GM12878 (cell line): ENCODE measurements around the gene SP3. TPM values are rescaled to one million over a fixed set of nuclear protein-coding genes. Genes with fewer than 3 reads are reported as not detected.

Source experiments
- ATAC-seq: fragments of 200-7000 bp; cut with Tn5 transposase; 3 replicates; pipeline ENCODE4 v1.9.1; 2020; ENCODE audit warnings: mild to moderate bottlenecking, moderate library complexity
- BruUV-seq: library from RNA; stranded (reverse); fragments of 400-500 nt; replicated peaks from 2 replicates; lab custom pipeline; 2021; lab: Mats Ljungman, UMichigan
- CTCF ChIA-PET: fragments of 300-600 bp; sonication (Branson Sonifier 250); formaldehyde crosslinking; extraction: SDS; loops from one replicate; lab custom pipeline; 2021; ENCODE audit warnings: inconsistent platforms; lab: Yijun Ruan, JAX
- POLR2A ChIA-PET: fragments of 350-600 bp; formaldehyde crosslinking; extraction: SDS; loops from one replicate; lab custom pipeline; 2021; ENCODE audit warnings: inconsistent platforms; lab: Charles Lee
- RAD21 ChIA-PET: fragments of 300-600 bp; sonication (Branson Sonifier 250); formaldehyde crosslinking; loops from one replicate; lab custom pipeline; 2023; ENCODE audit warnings: antibody characterized with exemption; ENCODE audit not compliant: unreplicated experiment; lab: Charles Lee
- SMC1A ChIA-PET: fragments of 300-600 bp; sonication (Branson Sonifier 250); formaldehyde crosslinking; loops from one replicate; lab custom pipeline; 2023; ENCODE audit not compliant: unreplicated experiment, uncharacterized antibody; lab: Charles Lee
- DNase-seq: peaks from one replicate; pipeline ENCODE4 v3.0.0-alpha.2; 2011; ENCODE audit warnings: low read depth, low spot score
- FAIRE-seq: peaks from 3 replicates; lab custom pipeline; 2011; peaks lifted over from hg19 to GRCh38; lab: Jason Lieb, UNC
- H2AFZ ChIP-seq: 2 replicates; pipeline ENCODE4 v1.6.0; 2011; ENCODE audit warnings: low read depth, low read length, control low read depth; ENCODE audit not compliant: control insufficient read depth
- H3K27ac ChIP-seq: 2 replicates; pipeline ENCODE4 v1.5.1; 2011; ENCODE audit warnings: control low read depth; ENCODE audit not compliant: control insufficient read depth, insufficient read depth
- H3K27me3 ChIP-seq, 2 experiments: replicated peaks in 1 of 2; 2 replicates each; pipeline versions ENCODE4 v1.6.0 to v1.6.1; 2011; ENCODE audit warnings: low read length in 1 of 2; ENCODE audit not compliant: control insufficient read depth in 2 of 2, insufficient read depth in 2 of 2
- H3K36me3 ChIP-seq, 2 experiments: 2 replicates each; pipeline ENCODE4 v1.5.1; 2011; ENCODE audit warnings: low read length in 1 of 2; ENCODE audit not compliant: control insufficient read depth in 2 of 2, insufficient read depth in 2 of 2
- H3K4me1 ChIP-seq: 2 replicates; pipeline ENCODE4 v1.6.1; 2011; ENCODE audit warnings: mild to moderate bottlenecking, low read length, moderate library complexity, mixed read lengths; ENCODE audit not compliant: control insufficient read depth, insufficient read depth
- H3K4me2 ChIP-seq: 2 replicates; pipeline ENCODE4 v1.6.0; 2011; ENCODE audit warnings: control low read depth; ENCODE audit not compliant: control insufficient read depth, insufficient read depth
- H3K4me3 ChIP-seq: fragments of 200-600 bp; sonication (generic); 2 replicates; pipeline ENCODE4 v1.5.1; 2016
- H3K79me2 ChIP-seq: 2 replicates; pipeline ENCODE4 v1.6.0; 2011; ENCODE audit warnings: low read length; ENCODE audit not compliant: control insufficient read depth, insufficient read depth
- H3K9ac ChIP-seq: 2 replicates; pipeline ENCODE4 v1.8.0; 2011; ENCODE audit warnings: low read length, control low read depth, mixed read lengths; ENCODE audit not compliant: control insufficient read depth, insufficient read depth
- H3K9me3 ChIP-seq: replicated peaks from 3 replicates; pipeline ENCODE4 v1.5.1; 2011; ENCODE audit warnings: mild to moderate bottlenecking, low read length; ENCODE audit not compliant: control insufficient read depth, insufficient read depth
- H4K20me1 ChIP-seq: 2 replicates; pipeline ENCODE4 v1.6.0; 2011; ENCODE audit not compliant: control insufficient read depth, insufficient read depth
- CEBPB ChIP-seq, 2 experiments: fragments of 150-350 bp in 1 of 2; IDR thresholded peaks; 2 replicates each; pipeline ENCODE4 v1.6.1; 2012 to 2014; ENCODE audit warnings: low read depth in 2 of 2, low read length in 2 of 2, borderline replicate concordance in 1 of 2, inconsistent platforms in 1 of 2
- CHD1 ChIP-seq: IDR thresholded peaks from 2 replicates; pipeline ENCODE4 v1.6.1; 2012; ENCODE audit warnings: low read depth, low read length, improper control_type of control experiment
- CHD4 ChIP-seq: fragments of 200-600 bp; sonication (generic); IDR thresholded peaks from 2 replicates; pipeline ENCODE4 v1.6.1; 2016; ENCODE audit warnings: mild to moderate bottlenecking
- GATAD2B ChIP-seq: fragments of 450-650 bp; conservative IDR thresholded peaks from 2 replicates; pipeline ENCODE4 v1.6.1; 2017; ENCODE audit warnings: low read depth, mild to moderate bottlenecking, moderate library complexity
- KDM1A ChIP-seq: fragments of 200-600 bp; sonication (generic); IDR thresholded peaks from 2 replicates; pipeline ENCODE4 v1.6.1; 2016; ENCODE audit warnings: borderline replicate concordance
- MAX ChIP-seq: IDR thresholded peaks from 2 replicates; pipeline ENCODE4 v1.6.1; 2012; ENCODE audit warnings: low read depth, low read length, improper control_type of control experiment
- NFXL1 ChIP-seq: fragments of 450-650 bp; IDR thresholded peaks from 2 replicates; pipeline ENCODE4 v1.6.1; 2017; ENCODE audit warnings: antibody characterized with exemption, mild to moderate bottlenecking, borderline replicate concordance
- NRF1 ChIP-seq: conservative IDR thresholded peaks from 2 replicates; pipeline ENCODE4 v1.6.1; 2011; ENCODE audit warnings: mild to moderate bottlenecking, low read depth, low read length, improper control_type of control experiment
- PML ChIP-seq: IDR thresholded peaks from 2 replicates; pipeline ENCODE4 v1.6.1; 2012; ENCODE audit warnings: low read length, inconsistent platforms
- SIX5 ChIP-seq: IDR thresholded peaks from 2 replicates; pipeline ENCODE4 v1.6.1; 2011; ENCODE audit warnings: mild to moderate bottlenecking, low read depth, low read length, moderate library complexity; ENCODE audit not compliant: severe bottlenecking
- SMARCA5 ChIP-seq: fragments of 450-650 bp; IDR thresholded peaks from 2 replicates; pipeline ENCODE4 v1.6.1; 2017; ENCODE audit warnings: mild to moderate bottlenecking
- TARDBP ChIP-seq: IDR thresholded peaks from 2 replicates; pipeline ENCODE4 v1.6.1; 2016; ENCODE audit warnings: borderline replicate concordance
- WGBS: methylation state at CpG from one replicate; pipeline ENCODE4 v1.1.6; 2016; ENCODE audit warnings: low lambda C conversion rate; ENCODE audit not compliant: insufficient replicate concordance, insufficient coverage; ENCODE audit errors: missing lambda C conversion rate; 5-methylcytosine and 5-hydroxymethylcytosine counted together
- in situ Hi-C: fragments of 300-500 bp; cut with MboI; formaldehyde crosslinking; loops from 9 replicates; pipeline ENCODE4 v1.14.3; 2018; ENCODE audit warnings: mixed read lengths
- intact Hi-C: fragments of 100-400 bp; cut with micrococcal nuclease; formaldehyde crosslinking; loops from one replicate; pipeline ENCODE4 v1.14.2; 2022; ENCODE audit not compliant: unreplicated experiment
- polyA plus RNA-seq, 11 experiments: library from polyadenylated mRNA; depleted of rRNA in 4 of 11; unstranded in 6 of 11; stranded (reverse) in 5 of 11; fragments of >200 nt; fragmentation: Nextera tagmentation in 4 of 11; fragmentation: Illumina TruSeq in 1 of 11; extraction: Ambion mirVana in 4 of 11; extraction: Trizol in 1 of 11; gene quantifications; 1 replicate in 1 of 11; 2 replicates in 10 of 11; pipeline versions ENCODE4 v1.2.1 to v1.2.3, GENCODE V29; 2011 to 2016; ENCODE audit warnings: inconsistent platforms in 2 of 11, missing spikeins in 2 of 11, low read depth in 1 of 11
- total RNA-seq, 4 experiments: library from RNA; depleted of rRNA in 3 of 4; stranded (reverse); fragments of >200 nt in 3 of 4; fragmentation: Illumina TruSeq in 1 of 4; extraction: Trizol in 1 of 4; gene quantifications; 2 replicates each; pipeline versions ENCODE4 v1.2.1 to v1.2.3, GENCODE V29; 2013 to 2021

SP3 gene
- total and polyA plus RNA-seq, 10 of the 15 experiments (the other 5 are each of a cell fraction or from before 2014, with no cell fraction given): 9.9 to 87.6 (median 52.4) TPM

DNA sequence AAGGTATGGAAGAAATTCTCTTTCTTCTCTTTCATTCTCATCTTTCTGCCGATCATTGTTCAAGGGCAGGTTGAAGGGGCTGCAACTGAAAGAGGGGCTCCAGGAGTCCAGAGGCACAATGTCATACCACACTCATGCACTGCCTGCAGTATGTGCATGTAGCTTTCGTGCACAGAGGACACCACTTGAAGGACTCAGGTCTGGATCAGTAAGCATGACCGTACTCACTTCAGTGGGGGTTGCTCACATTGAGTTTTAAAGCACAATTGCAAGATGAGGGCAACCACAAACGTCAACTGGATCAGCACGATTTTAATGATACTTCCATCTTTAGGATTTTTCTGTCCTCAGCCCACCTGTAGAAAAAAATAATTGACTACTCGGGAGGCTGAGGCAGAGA lies 84.6 kb downstream of the SP3 start (continued):
- TF ChIP-seq CEBPB (IDR thresholded peaks at IDR 0.05; ENCODE audit: borderline replicate concordance in 1 of 2, low read depth in 2 of 2, low read length in 2 of 2) (no peak), SIX5 (no peak), KDM1A (no peak), MAX (no peak), SMARCA5 (no peak), TARDBP (no peak), CHD1 (no peak), CHD4 (no peak)

GRCh38 chr2:173876833-173877413 lies 88.2 kb downstream of the SP3 start:
- Histone ChIP-seq H3K9me3 (no peaks in the 10 kb centered on the region; the same call in 2 of the 3 replicates), H3K79me2 (no peaks in the 10 kb centered on the region), H2AFZ (no peak overlapping the region), H3K36me3 (no peaks in the 10 kb centered on the region; a peak in 1 of 4 replicates), H3K27me3 (no peaks in the 10 kb centered on the region), H4K20me1 (no peaks in the 10 kb centered on the region), H3K4me1 (peaks cover 12% of the 10 kb centered on the region), H3K27ac (no peak overlapping the region), H3K4me3 (no peak overlapping the region), H3K9ac (no peak overlapping the region), H3K4me2 (no peak overlapping the region)
- RAD21 ChIA-PET: no interaction called here
- WGBS: 94% methylated on average over 9 of the region's 9 CpGs
- no peak for TF ChIP-seq NFXL1
- no peak for TF ChIP-seq GATAD2B
- no peak for TF ChIP-seq NRF1
- TF ChIP-seq PML: no peak
- CTCF ChIA-PET: no interaction called here
- in situ Hi-C loops: no loop called here
- no peak for FAIRE-seq
- ATAC-seq: no peak
- intact Hi-C loops: no loop called here
- no peak for DNase-seq
- SMC1A ChIA-PET: interaction anchor here (1.2 kb wide), 1 partner anchor 16 kb away, joined by 5 read pairs; no protein-coding TSS in a partner anchor
- POLR2A ChIA-PET: no interaction called here
- BruUV-seq: no TSS peak
